BE2C (cell line): ENCODE results near the gene ABLIM1.

Experiments
- DNase-seq: peaks from one replicate; pipeline ENCODE4 v3.0.0-alpha.2; 2020
- H3K27me3 ChIP-seq: fragments of 250-450 bp; sonication (Bioruptor Pico); 2 replicates; pipeline ENCODE4 v1.5.1; 2020; ENCODE audit warnings: mild to moderate bottlenecking
- H3K36me3 ChIP-seq: fragments of 250-450 bp; sonication (Bioruptor Pico); 2 replicates; pipeline ENCODE4 v1.5.1; 2020; ENCODE audit warnings: mild to moderate bottlenecking
- H3K4me1 ChIP-seq: fragments of 250-450 bp; sonication (Bioruptor Pico); 2 replicates; pipeline ENCODE4 v1.5.1; 2020
- H3K4me3 ChIP-seq: 2 replicates; pipeline ENCODE4 v1.5.1; 2011; ENCODE audit warnings: low read depth, low read length
- H3K9me3 ChIP-seq: fragments of 250-450 bp; sonication (Bioruptor Pico); 2 replicates; pipeline ENCODE4 v1.5.1; 2020
- TF ChIP-seq, protein P1 (sequence below): IDR thresholded peaks from 2 replicates; pipeline ENCODE4 v1.5.1; 2012; ENCODE audit warnings: mild to moderate bottlenecking, low read depth, low read length

ABLIM1 gene

GRCh38 chr10:114431414-114432135, 226.5 kb downstream of the ABLIM1 start:
- Histone ChIP-seq H3K27me3 (no peaks in the 10 kb centered on the region), H3K4me1 (no peaks in the 10 kb centered on the region), H3K36me3 (peaks cover 11% of the 10 kb centered on the region), H3K4me3 (no peak overlapping the region), H3K9me3 (no peaks in the 10 kb centered on the region)
- no peak for DNase-seq
- TF ChIP-seq, protein P1, sequence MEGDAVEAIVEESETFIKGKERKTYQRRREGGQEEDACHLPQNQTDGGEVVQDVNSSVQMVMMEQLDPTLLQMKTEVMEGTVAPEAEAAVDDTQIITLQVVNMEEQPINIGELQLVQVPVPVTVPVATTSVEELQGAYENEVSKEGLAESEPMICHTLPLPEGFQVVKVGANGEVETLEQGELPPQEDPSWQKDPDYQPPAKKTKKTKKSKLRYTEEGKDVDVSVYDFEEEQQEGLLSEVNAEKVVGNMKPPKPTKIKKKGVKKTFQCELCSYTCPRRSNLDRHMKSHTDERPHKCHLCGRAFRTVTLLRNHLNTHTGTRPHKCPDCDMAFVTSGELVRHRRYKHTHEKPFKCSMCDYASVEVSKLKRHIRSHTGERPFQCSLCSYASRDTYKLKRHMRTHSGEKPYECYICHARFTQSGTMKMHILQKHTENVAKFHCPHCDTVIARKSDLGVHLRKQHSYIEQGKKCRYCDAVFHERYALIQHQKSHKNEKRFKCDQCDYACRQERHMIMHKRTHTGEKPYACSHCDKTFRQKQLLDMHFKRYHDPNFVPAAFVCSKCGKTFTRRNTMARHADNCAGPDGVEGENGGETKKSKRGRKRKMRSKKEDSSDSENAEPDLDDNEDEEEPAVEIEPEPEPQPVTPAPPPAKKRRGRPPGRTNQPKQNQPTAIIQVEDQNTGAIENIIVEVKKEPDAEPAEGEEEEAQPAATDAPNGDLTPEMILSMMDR: no peak

- Histone ChIP-seq H3K9me3 (no peaks in the 10 kb centered on the region), H3K36me3 (peaks cover 8% of the 10 kb centered on the region), H3K27me3 (no peaks in the 10 kb centered on the region), H3K4me3 (no peak overlapping the region), H3K4me1 (no peaks in the 10 kb centered on the region)
- TF ChIP-seq, protein P1: no peak
- no peak for DNase-seq
Observed at GRCh38 chr10:114430688-114431413, 227.2 kb downstream of the ABLIM1 start.

DNA sequence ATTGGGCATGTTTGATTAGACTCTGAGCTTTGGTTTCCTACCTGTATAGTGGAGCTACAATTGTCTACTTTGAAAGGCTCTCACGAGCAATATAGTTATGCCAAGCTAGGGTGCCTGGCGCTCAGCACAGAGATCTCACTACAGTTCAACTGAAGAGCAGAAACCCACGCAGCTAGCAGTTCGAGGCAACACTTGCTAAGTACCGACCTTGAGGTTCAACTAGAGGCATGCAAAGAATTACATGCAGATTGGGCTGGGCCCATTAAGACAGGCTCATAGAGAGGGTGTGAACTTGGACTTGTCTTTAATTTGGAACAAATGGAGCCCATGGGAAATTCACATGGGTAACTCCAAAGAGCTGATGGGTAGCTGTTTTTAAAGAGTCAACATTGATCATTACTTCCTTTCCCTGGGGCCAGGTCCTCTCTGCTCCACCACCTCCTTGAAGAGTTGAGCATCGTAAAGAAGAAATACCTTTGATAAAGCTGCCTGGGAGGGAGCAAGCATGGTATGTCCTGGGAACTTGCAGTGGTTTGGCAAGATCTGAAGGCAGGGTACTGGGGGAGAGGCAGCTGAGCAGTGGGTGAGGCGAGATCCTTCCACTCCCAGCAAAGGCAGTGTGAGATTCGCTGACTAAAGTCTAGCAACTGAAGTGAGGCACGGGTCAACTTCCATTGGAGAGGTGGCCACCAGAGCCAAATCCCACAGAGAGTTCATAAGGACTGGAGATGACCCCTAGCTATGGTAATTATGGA, 228.3 kb downstream of the ABLIM1 start:
- no peaks in the 10 kb centered on the region for H3K27me3 ChIP-seq
- no peaks in the 10 kb centered on the region for H3K9me3 ChIP-seq
- DNase-seq: no peak
- TF ChIP-seq, protein P1: no peak
- H3K36me3 ChIP-seq: peaks cover 5% of the 10 kb centered on the region
- no peaks in the 10 kb centered on the region for H3K4me1 ChIP-seq
- H3K4me3 ChIP-seq: no peak overlapping the region

DNA sequence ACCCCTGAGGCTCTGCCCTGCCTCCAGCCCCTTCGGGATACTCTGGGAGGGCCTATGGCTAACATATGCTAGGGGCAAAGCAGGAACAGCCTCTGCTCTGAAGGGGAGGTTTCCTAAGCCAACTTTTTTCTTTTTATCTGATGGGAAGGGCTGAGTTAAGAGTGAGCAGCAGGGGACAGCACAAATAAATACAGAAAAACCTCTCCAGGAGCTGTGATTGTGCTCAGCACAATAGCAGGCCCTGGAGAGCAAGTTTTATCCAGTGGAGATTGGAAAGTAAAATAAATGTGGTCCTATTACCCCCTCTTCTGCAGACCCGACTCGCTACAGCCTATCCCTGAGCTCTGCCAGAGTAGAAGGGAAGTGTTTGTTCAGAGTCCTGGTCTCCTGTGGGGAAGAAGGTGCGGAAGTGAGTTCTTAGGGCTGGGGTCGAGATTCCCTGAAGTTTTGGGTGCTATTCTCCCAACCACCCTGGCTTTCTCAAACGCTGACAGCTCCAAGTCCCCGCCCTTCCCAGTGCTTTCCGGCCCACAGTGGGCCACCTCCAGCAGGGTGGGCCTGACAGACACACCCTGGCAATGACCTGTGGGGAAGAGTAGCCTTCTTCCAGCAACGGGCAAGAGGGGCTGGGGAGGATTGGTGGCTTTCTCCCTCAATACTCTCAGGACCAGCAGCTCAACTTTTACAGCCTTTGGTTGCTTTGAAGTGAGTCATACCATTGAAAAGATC, 230.8 kb downstream of the ABLIM1 start:
- Histone ChIP-seq H3K27me3 (no peaks in the 10 kb centered on the region), H3K4me3 (no peak overlapping the region), H3K9me3 (no peaks in the 10 kb centered on the region), H3K4me1 (no peaks in the 10 kb centered on the region), H3K36me3 (peaks cover 4% of the 10 kb centered on the region)
- no peak for DNase-seq
- TF ChIP-seq, protein P1: no peak

DNA sequence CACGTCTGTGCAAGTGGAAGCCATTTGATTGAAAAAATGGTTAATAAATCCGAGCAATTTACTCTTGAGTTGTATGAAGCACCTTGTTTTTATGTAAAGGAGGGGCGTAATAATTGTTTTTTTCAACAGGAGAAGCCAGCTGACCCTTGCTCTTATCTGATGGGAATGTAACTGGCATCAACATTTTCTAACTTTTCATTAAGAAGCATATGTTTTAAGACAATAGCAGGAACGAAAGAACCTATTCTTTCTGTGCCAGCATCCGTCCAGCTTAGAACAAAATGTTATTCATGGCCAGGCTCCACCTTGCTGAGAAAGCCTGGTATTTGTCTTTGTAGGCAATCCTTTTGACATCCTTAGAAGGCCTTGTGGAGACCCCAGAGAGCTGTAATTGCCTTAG, 231.6 kb downstream of the ABLIM1 start:
- Histone ChIP-seq H3K4me1 (no peaks in the 10 kb centered on the region), H3K36me3 (peaks cover 4% of the 10 kb centered on the region), H3K27me3 (no peaks in the 10 kb centered on the region), H3K4me3 (no peak overlapping the region), H3K9me3 (no peaks in the 10 kb centered on the region)
- TF ChIP-seq, protein P1: no peak
- DNase-seq: no peak
